GM23248 (cell line): Measurements from ENCODE around the gene ITIH3. TPM values are rescaled to one million over a fixed set of nuclear protein-coding genes. Genes with fewer than 3 reads are reported as not detected.

ENCODE experiments used
- DNase-seq: peaks from one replicate; pipeline ENCODE4 v3.0.0-alpha.2; 2015
- H2AFZ ChIP-seq: fragments of 200-600 bp; sonication (generic); 2 replicates; pipeline ENCODE4 v1.6.1; 2016; ENCODE audit warnings: antibody characterized with exemption
- H3F3A ChIP-seq: fragments of 200-600 bp; sonication (generic); 2 replicates; pipeline ENCODE4 v1.6.1; 2016; ENCODE audit warnings: mild to moderate bottlenecking, antibody characterized with exemption, mixed run types; ENCODE audit not compliant: insufficient read depth
- H3K27ac ChIP-seq: fragments of 200-600 bp; sonication (generic); 2 replicates; pipeline ENCODE4 v1.5.1; 2016; ENCODE audit warnings: mild to moderate bottlenecking
- H3K27me3 ChIP-seq: fragments of 200-600 bp; sonication (generic); replicated peaks from 2 replicates; pipeline ENCODE4 v1.6.1; 2016; ENCODE audit warnings: mild to moderate bottlenecking; ENCODE audit not compliant: insufficient read depth
- H3K36me3 ChIP-seq: fragments of 200-600 bp; sonication (generic); 2 replicates; pipeline ENCODE4 v1.6.1; 2016; ENCODE audit warnings: low read depth, mild to moderate bottlenecking
- H3K4me1 ChIP-seq: fragments of 200-600 bp; sonication (generic); 2 replicates; pipeline ENCODE4 v1.6.1; 2016; ENCODE audit warnings: mild to moderate bottlenecking; ENCODE audit not compliant: insufficient read depth
- H3K4me2 ChIP-seq: fragments of 200-600 bp; sonication (generic); one replicate; pipeline ENCODE4 v1.6.1; 2016; ENCODE audit warnings: mild to moderate bottlenecking; ENCODE audit not compliant: unreplicated experiment
- H3K4me3 ChIP-seq: fragments of 200-600 bp; sonication (generic); 2 replicates; pipeline ENCODE4 v1.5.1; 2016; ENCODE audit warnings: mild to moderate bottlenecking
- H3K79me2 ChIP-seq: fragments of 200-600 bp; sonication (generic); 2 replicates; pipeline ENCODE4 v1.6.1; 2016; ENCODE audit warnings: mild to moderate bottlenecking; ENCODE audit not compliant: insufficient read depth
- H3K9ac ChIP-seq: fragments of 200-600 bp; sonication (generic); 2 replicates; pipeline ENCODE4 v1.6.1; 2016; ENCODE audit warnings: mild to moderate bottlenecking
- H3K9me2 ChIP-seq: fragments of 200-600 bp; sonication (generic); 2 replicates; pipeline ENCODE4 v1.6.1; 2016; ENCODE audit warnings: mixed run types, mild to moderate bottlenecking, moderate library complexity; ENCODE audit not compliant: insufficient read depth
- H3K9me3 ChIP-seq: fragments of 200-600 bp; sonication (generic); one replicate; pipeline ENCODE4 v1.6.1; 2017; ENCODE audit warnings: low read depth
- H4K20me1 ChIP-seq: fragments of 200-600 bp; sonication (generic); 2 replicates; pipeline ENCODE4 v1.6.0; 2016; ENCODE audit not compliant: insufficient read depth
- EZH2 ChIP-seq: fragments of 200-600 bp; sonication (generic); IDR thresholded peaks from 2 replicates; pipeline ENCODE4 v1.6.1; 2018; ENCODE audit warnings: antibody characterized with exemption, mild to moderate bottlenecking; ENCODE audit not compliant: insufficient read depth, poor library complexity, severe bottlenecking
- EZH2phosphoT487 ChIP-seq: fragments of 200-600 bp; sonication (generic); IDR thresholded peaks from 2 replicates; pipeline ENCODE4 v1.6.1; 2018; ENCODE audit warnings: antibody characterized with exemption, moderate library complexity, mild to moderate bottlenecking, low read depth; ENCODE audit not compliant: insufficient read depth
- WGBS, 2 experiments: methylation state at CpG; one replicate each; pipeline ENCODE4 v1.1.6; 2015 to 2017; ENCODE audit warnings: low lambda C conversion rate in 2 of 2, low coverage in 1 of 2; ENCODE audit errors: missing lambda C conversion rate in 2 of 2; 5-methylcytosine and 5-hydroxymethylcytosine counted together
- in situ Hi-C: fragments of 300-500 bp; cut with MboI; formaldehyde crosslinking; loops from 2 replicates; pipeline ENCODE4 v1.15.0; 2020
- polyA plus RNA-seq: library from polyadenylated mRNA; unstranded; fragments of >200 nt; fragmentation: Nextera tagmentation; extraction: Ambion mirVana; gene quantifications from 2 replicates; pipeline ENCODE4 v1.2.1, GENCODE V29; 2016
- total RNA-seq: library from RNA; depleted of rRNA; stranded (reverse); fragments of >200 nt; shearing (Covaris generic); gene quantifications from 2 replicates; pipeline ENCODE4 v1.2.3, GENCODE V29; 2014

ITIH3 gene
- total and polyA plus RNA-seq, 2 experiments from 2014 or later: not detected

GRCh38 chr3:52805270-52806039, 10.9 kb downstream of the ITIH3 start:
- no peak for DNase-seq
- Histone ChIP-seq H3F3A (no peaks in the 10 kb centered on the region), H3K27me3 (no peaks in the 10 kb centered on the region), H3K79me2 (no peaks in the 10 kb centered on the region), H2AFZ (no peak overlapping the region), H3K4me1 (0 out of 2 replicates have a peak, but pooled peaks cover 4% of the 10 kb centered on the region), H3K36me3 (no peaks in the 10 kb centered on the region), H3K9me3 (no peaks in the 10 kb centered on the region), H3K4me2 (no peak overlapping the region), H3K9ac (no peak overlapping the region), H3K27ac (no peak overlapping the region), H3K4me3 (no peak overlapping the region), H3K9me2 (no peaks in the 10 kb centered on the region), H4K20me1 (no peaks in the 10 kb centered on the region)
- WGBS, 2 experiments: 48 to 58% methylated on average over 17 to 19 of the region's 19 CpGs
- in situ Hi-C loops: no loop called here
- TF ChIP-seq EZH2: no peak
- no peak for TF ChIP-seq EZH2phosphoT487

- Histone ChIP-seq H3K27me3 (no peaks in the 10 kb centered on the region), H3K9me3 (no peaks in the 10 kb centered on the region), H3F3A (no peaks in the 10 kb centered on the region), H3K9ac (no peak overlapping the region), H3K4me2 (no peak overlapping the region), H3K79me2 (no peaks in the 10 kb centered on the region), H3K4me1 (no peaks in the 10 kb centered on the region), H4K20me1 (no peaks in the 10 kb centered on the region), H3K27ac (no peak overlapping the region), H3K4me3 (no peak overlapping the region), H3K36me3 (no peaks in the 10 kb centered on the region), H2AFZ (no peak overlapping the region), H3K9me2 (no peaks in the 10 kb centered on the region)
- WGBS, 2 experiments: 23 to 25% methylated on average over 2 of the region's 2 CpGs
- no peak for DNase-seq
- TF ChIP-seq EZH2phosphoT487 (no peak), EZH2 (no peak)
- in situ Hi-C loops: no loop called here
Observed at GRCh38 chr3:52809149-52809548, 14.6 kb downstream of the ITIH3 start.

GRCh38 chr3:52809662-52810377, 15.2 kb downstream of the ITIH3 start:
- Histone ChIP-seq H2AFZ (no peak overlapping the region), H3F3A (no peaks in the 10 kb centered on the region), H3K9me3 (no peaks in the 10 kb centered on the region), H3K27ac (no peak overlapping the region), H3K4me2 (no peak overlapping the region), H3K9me2 (no peaks in the 10 kb centered on the region), H3K4me3 (no peak overlapping the region), H3K27me3 (no peaks in the 10 kb centered on the region), H3K36me3 (no peaks in the 10 kb centered on the region), H3K4me1 (no peaks in the 10 kb centered on the region), H3K79me2 (no peaks in the 10 kb centered on the region), H3K9ac (no peak overlapping the region), H4K20me1 (no peaks in the 10 kb centered on the region)
- in situ Hi-C loops: no loop called here
- WGBS, 2 experiments: 41 to 43% methylated on average over 7 of the region's 7 CpGs
- TF ChIP-seq EZH2 (no peak), EZH2phosphoT487 (no peak)
- no peak for DNase-seq

GRCh38 chr3:52810923-52811322, 16.3 kb downstream of the ITIH3 start:
- Histone ChIP-seq H3K27ac (no peak overlapping the region), H3K4me3 (no peak overlapping the region), H3K79me2 (no peaks in the 10 kb centered on the region), H3K27me3 (no peaks in the 10 kb centered on the region), H3K9ac (no peak overlapping the region), H3K36me3 (no peaks in the 10 kb centered on the region), H3K4me2 (no peak overlapping the region), H3K9me2 (no peaks in the 10 kb centered on the region), H3F3A (no peaks in the 10 kb centered on the region), H2AFZ (no peak overlapping the region), H4K20me1 (no peaks in the 10 kb centered on the region), H3K4me1 (no peaks in the 10 kb centered on the region), H3K9me3 (no peaks in the 10 kb centered on the region)
- TF ChIP-seq EZH2phosphoT487 (no peak), EZH2 (no peak)
- no peak for DNase-seq
- 76 to 82% methylated on average over 11 of the region's 11 CpGs for WGBS, 2 experiments
- in situ Hi-C loops: no loop called here
